Measurements from ENCODE around the gene ZNF827.

The ZNF827 gene

GRCh38 chr4:145762719-145763118 lies 175.9 kb downstream of the ZNF827 start:
- DNase-seq (ENCODE audit: extremely low read depth, low read depth) = no peak

DNA sequence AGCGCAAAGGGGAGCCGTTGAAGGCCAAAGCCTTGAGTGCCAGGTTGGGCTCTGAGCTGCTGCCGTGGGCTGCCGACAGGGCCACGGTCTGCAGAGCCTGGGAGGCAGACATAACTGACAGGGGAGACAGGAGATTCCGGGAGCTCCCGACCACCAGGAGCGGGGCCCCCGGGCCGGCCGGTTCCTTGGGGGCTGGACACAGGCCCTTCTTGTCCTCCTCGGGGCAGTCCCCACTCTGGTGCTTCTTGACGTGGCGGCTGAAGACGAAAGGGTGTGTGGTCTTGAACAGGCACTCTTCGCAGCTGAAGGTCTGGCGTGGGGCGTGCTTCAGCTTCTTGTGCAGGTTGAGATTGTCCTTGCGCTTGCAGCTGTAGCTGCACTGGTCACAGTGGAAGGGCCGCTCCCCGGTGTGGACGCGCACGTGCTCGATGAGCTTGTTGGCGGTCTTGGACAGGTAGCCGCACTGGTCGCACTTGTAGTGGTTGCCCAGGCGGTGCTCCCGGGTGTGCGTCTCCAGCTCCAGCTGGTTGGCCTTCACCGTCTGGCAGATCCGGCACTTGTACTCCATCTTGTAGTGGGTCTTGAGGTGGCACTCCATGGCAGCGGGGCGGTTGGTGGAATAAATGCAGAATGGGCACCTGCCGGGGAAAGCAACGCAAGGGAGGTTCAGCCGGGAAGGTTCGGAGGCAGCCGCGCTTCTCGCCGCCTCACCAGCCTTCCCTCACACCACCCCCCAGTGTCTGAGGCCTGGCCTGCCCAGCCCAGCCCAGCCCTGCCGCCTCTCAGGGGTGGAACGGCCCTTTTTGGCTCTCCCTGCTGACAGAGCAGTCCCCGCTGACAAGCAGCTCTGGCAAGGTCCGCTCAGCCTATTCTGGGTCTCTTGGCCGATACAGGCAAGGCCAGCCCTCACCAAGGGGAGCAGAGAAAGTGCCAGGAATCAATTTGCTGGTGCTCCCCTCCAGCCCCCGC lies 177.4 kb downstream of the ZNF827 start:
- TF ChIP-seq, protein P1, sequence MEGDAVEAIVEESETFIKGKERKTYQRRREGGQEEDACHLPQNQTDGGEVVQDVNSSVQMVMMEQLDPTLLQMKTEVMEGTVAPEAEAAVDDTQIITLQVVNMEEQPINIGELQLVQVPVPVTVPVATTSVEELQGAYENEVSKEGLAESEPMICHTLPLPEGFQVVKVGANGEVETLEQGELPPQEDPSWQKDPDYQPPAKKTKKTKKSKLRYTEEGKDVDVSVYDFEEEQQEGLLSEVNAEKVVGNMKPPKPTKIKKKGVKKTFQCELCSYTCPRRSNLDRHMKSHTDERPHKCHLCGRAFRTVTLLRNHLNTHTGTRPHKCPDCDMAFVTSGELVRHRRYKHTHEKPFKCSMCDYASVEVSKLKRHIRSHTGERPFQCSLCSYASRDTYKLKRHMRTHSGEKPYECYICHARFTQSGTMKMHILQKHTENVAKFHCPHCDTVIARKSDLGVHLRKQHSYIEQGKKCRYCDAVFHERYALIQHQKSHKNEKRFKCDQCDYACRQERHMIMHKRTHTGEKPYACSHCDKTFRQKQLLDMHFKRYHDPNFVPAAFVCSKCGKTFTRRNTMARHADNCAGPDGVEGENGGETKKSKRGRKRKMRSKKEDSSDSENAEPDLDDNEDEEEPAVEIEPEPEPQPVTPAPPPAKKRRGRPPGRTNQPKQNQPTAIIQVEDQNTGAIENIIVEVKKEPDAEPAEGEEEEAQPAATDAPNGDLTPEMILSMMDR (IDR thresholded peaks at IDR 0.05; ENCODE audit: low read depth, low read length) = no peak
- DNase-seq (ENCODE audit: extremely low read depth, low read depth) = no peak

More at GRCh38 chr4:145762719-145763118, 175.9 kb downstream of the ZNF827 start:
- TF ChIP-seq, protein P1 (IDR thresholded peaks at IDR 0.05; ENCODE audit: low read depth, low read length) = no peak

- no peak for DNase-seq (ENCODE audit: extremely low read depth, low read depth)
- TF ChIP-seq, protein P1 (IDR thresholded peaks at IDR 0.05; ENCODE audit: low read depth, low read length) = no peak
Observed at GRCh38 chr4:145760176-145760575, 178.4 kb downstream of the ZNF827 start.

DNA sequence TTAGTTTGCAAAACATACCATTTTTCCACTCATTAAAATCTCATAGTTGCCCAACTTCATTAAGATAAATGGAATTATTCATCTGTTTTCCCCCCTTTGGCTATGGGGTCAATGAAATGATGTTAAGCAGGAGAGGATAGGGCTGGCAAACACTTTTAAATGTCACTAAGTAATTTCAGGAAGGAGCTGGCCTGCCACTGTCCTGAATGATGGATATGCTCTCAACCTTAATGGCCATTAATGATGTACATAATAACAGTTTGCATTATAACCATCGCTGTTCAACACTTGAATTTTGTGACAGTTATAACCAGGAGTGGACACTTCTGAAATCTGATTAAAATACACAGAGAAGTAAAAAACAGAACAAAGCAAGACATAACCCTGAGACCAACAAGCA lies 181.4 kb downstream of the ZNF827 start:
- no peak for DNase-seq (ENCODE audit: extremely low read depth, low read depth)
- TF ChIP-seq, protein P1 (IDR thresholded peaks at IDR 0.05; ENCODE audit: low read depth, low read length) = no peak

GRCh38 chr4:145756244-145756643 lies 182.4 kb downstream of the ZNF827 start:
- TF ChIP-seq, protein P1 (IDR thresholded peaks at IDR 0.05; ENCODE audit: low read depth, low read length) = no peak
- DNase-seq (ENCODE audit: extremely low read depth, low read depth) = no peak

GRCh38 chr4:145755802-145756201 lies 182.8 kb downstream of the ZNF827 start:
- TF ChIP-seq, protein P1 (IDR thresholded peaks at IDR 0.05; ENCODE audit: low read depth, low read length) = no peak
- DNase-seq (ENCODE audit: extremely low read depth, low read depth) = no peak

DNA sequence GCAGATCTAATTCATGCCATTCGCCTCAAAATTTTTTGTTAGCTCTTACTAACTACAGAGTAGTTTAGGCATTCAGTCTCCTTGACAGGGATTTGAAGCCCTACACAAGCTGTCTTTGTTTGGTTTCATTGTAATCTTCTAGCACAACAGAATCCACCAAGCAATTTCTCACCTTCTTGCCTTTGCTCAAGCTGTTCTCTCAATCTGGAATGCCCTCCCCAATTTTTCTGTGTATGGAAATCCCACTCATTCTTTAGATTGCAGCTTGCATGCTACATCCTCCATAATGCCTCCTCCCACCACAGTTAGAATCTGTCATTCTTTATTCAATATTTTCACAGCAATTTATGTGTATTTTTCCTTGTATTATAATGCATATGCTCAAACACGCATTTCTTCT lies 195.0 kb downstream of the ZNF827 start:
- no peak for DNase-seq (ENCODE audit: extremely low read depth, low read depth)

More for the DNA sequence above, 195.0 kb downstream of the ZNF827 start:
- TF ChIP-seq, protein P1 (IDR thresholded peaks at IDR 0.05; ENCODE audit: low read depth, low read length) = no peak
